ENCODE measurements around the gene HECTD1.

HECTD1 gene

DNA sequence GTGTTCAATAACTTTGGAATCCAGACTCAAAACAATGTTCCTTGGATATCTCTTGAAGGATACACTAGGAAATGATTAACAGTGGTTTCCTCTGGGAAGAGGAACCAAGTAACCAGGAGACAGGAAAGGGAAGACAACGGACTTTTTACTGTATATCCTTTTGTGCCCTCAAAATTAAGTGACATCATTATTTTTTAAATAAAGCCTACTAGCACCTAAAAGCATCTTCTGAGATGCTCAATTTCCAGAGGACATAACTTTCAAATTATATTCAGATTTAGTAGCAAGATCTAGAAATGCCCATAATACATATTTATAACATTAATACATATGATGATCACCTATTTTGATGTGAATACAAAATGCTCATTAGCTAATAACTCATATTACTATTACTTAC, 6.5 kb downstream of the HECTD1 start:
- TF ChIP-seq, protein P1, sequence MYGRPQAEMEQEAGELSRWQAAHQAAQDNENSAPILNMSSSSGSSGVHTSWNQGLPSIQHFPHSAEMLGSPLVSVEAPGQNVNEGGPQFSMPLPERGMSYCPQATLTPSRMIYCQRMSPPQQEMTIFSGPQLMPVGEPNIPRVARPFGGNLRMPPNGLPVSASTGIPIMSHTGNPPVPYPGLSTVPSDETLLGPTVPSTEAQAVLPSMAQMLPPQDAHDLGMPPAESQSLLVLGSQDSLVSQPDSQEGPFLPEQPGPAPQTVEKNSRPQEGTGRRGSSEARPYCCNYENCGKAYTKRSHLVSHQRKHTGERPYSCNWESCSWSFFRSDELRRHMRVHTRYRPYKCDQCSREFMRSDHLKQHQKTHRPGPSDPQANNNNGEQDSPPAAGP (tag by site-specific recombination; IDR thresholded peaks at IDR 0.05) = no peak
- TF ChIP-seq IKZF3 (tag by site-specific recombination; IDR thresholded peaks at IDR 0.05) = 0 out of 2 replicates have a peak, but pooled peaks have one; percentile 18
- TF ChIP-seq ZNF785 (tag by site-specific recombination; IDR thresholded peaks at IDR 0.05) = no peak
- no peak for TF ChIP-seq ZNF350 (tag by site-specific recombination; IDR thresholded peaks at IDR 0.05)
- no peak for TF ChIP-seq ZSCAN30 (tag by site-specific recombination; IDR thresholded peaks at IDR 0.05)
- TF ChIP-seq KLF10 (tag by site-specific recombination; IDR thresholded peaks at IDR 0.05) = no peak
- no peak for TF ChIP-seq ZNF513 (tag by site-specific recombination; IDR thresholded peaks at IDR 0.05)
- no peak for TF ChIP-seq ZNF112 (tag by site-specific recombination; IDR thresholded peaks at IDR 0.05)
- no peak for TF ChIP-seq ZNF175 (tag by site-specific recombination; IDR thresholded peaks at IDR 0.05)
- peak; percentile 71; the same call in 1 of the 2 replicates for TF ChIP-seq ATF2 (tag by site-specific recombination; IDR thresholded peaks at IDR 0.05; ENCODE audit: low read depth)
- CTCF ChIA-PET = no interaction called here
- Histone ChIP-seq H3K9me3 (ENCODE audit: control insufficient read depth, insufficient read depth, low read depth, low read length) (no peaks in the 10 kb centered on the region), H3K36me3 (ENCODE audit: control insufficient read depth in 2 of 2, insufficient read depth in 1 of 2, low read length in 2 of 2) (peaks cover 25 to 33% of the 10 kb centered on the region in 2 experiments), H3K4me1 (ENCODE audit: control insufficient read depth, insufficient read depth, low read length) (peaks cover 2% of the 10 kb centered on the region; the same call in 1 of the 2 replicates), H3K27ac (ENCODE audit: extremely low read depth, low read depth, low read length) (no peak overlapping the region), H3K4me3 (ENCODE audit: low read depth, low read length) (no peak overlapping the region)
- POLR2A ChIA-PET = no interaction called here

GRCh38 chr14:31200702-31200990, 6.9 kb downstream of the HECTD1 start:
- H3K36me3 ChIP-seq (ENCODE audit: control insufficient read depth in 2 of 2, insufficient read depth in 1 of 2, low read length in 2 of 2) = peaks cover 25 to 33% of the 10 kb centered on the region in 2 experiments
- no peaks in the 10 kb centered on the region for H3K9me3 ChIP-seq (ENCODE audit: control insufficient read depth, insufficient read depth, low read depth, low read length)
- CTCF ChIA-PET = interaction anchor here (0.6 kb wide), 1 partner anchor 17 kb away, joined by 3 read pairs; no protein-coding TSS in a partner anchor
- no peak overlapping the region for H3K27ac ChIP-seq (ENCODE audit: extremely low read depth, low read depth, low read length)
- H3K4me1 ChIP-seq (ENCODE audit: control insufficient read depth, insufficient read depth, low read length) = peaks cover 2% of the 10 kb centered on the region; the same call in 1 of the 2 replicates
- no peak for TF ChIP-seq REPIN1 (tag by site-specific recombination; IDR thresholded peaks at IDR 0.05; ENCODE audit: low read depth)
- no peak for TF ChIP-seq MZF1 (tag by site-specific recombination; IDR thresholded peaks at IDR 0.05; ENCODE audit: borderline replicate concordance)
- TF ChIP-seq ZNF621 (tag by site-specific recombination; IDR thresholded peaks at IDR 0.05) = no peak
- TF ChIP-seq ZNF670 (tag by site-specific recombination; IDR thresholded peaks at IDR 0.05; ENCODE audit: low read depth) = no peak
- TF ChIP-seq, protein P2, sequence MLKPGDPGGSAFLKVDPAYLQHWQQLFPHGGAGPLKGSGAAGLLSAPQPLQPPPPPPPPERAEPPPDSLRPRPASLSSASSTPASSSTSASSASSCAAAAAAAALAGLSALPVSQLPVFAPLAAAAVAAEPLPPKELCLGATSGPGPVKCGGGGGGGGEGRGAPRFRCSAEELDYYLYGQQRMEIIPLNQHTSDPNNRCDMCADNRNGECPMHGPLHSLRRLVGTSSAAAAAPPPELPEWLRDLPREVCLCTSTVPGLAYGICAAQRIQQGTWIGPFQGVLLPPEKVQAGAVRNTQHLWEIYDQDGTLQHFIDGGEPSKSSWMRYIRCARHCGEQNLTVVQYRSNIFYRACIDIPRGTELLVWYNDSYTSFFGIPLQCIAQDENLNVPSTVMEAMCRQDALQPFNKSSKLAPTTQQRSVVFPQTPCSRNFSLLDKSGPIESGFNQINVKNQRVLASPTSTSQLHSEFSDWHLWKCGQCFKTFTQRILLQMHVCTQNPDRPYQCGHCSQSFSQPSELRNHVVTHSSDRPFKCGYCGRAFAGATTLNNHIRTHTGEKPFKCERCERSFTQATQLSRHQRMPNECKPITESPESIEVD (tag by site-specific recombination; IDR thresholded peaks at IDR 0.05) = no peak
- no peak for TF ChIP-seq ZNF701 (tag by site-specific recombination; IDR thresholded peaks at IDR 0.05)
- TF ChIP-seq GLIS1 (tag by site-specific recombination; IDR thresholded peaks at IDR 0.05) = no peak
- TF ChIP-seq, protein P3, sequence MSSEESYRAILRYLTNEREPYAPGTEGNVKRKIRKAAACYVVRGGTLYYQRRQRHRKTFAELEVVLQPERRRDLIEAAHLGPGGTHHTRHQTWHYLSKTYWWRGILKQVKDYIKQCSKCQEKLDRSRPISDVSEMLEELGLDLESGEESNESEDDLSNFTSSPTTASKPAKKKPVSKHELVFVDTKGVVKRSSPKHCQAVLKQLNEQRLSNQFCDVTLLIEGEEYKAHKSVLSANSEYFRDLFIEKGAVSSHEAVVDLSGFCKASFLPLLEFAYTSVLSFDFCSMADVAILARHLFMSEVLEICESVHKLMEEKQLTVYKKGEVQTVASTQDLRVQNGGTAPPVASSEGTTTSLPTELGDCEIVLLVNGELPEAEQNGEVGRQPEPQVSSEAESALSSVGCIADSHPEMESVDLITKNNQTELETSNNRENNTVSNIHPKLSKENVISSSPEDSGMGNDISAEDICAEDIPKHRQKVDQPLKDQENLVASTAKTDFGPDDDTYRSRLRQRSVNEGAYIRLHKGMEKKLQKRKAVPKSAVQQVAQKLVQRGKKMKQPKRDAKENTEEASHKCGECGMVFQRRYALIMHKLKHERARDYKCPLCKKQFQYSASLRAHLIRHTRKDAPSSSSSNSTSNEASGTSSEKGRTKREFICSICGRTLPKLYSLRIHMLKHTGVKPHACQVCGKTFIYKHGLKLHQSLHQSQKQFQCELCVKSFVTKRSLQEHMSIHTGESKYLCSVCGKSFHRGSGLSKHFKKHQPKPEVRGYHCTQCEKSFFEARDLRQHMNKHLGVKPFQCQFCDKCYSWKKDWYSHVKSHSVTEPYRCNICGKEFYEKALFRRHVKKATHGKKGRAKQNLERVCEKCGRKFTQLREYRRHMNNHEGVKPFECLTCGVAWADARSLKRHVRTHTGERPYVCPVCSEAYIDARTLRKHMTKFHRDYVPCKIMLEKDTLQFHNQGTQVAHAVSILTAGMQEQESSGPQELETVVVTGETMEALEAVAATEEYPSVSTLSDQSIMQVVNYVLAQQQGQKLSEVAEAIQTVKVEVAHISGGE (tag by site-specific recombination; conservative IDR thresholded peaks at IDR 0.05; ENCODE audit: low read depth) = no peak
- no peak for TF ChIP-seq ZNF132 (tag by site-specific recombination; IDR thresholded peaks at IDR 0.05; ENCODE audit: borderline replicate concordance)
- TF ChIP-seq ZNF660 (tag by site-specific recombination; IDR thresholded peaks at IDR 0.05) = no peak
- TF ChIP-seq ZNF585B (tag by site-specific recombination; IDR thresholded peaks at IDR 0.05) = no peak
- POLR2A ChIA-PET = no interaction called here
- no peak overlapping the region for H3K4me3 ChIP-seq (ENCODE audit: low read depth, low read length)
